ENCODE results near the gene SAMD4A.

DNA sequence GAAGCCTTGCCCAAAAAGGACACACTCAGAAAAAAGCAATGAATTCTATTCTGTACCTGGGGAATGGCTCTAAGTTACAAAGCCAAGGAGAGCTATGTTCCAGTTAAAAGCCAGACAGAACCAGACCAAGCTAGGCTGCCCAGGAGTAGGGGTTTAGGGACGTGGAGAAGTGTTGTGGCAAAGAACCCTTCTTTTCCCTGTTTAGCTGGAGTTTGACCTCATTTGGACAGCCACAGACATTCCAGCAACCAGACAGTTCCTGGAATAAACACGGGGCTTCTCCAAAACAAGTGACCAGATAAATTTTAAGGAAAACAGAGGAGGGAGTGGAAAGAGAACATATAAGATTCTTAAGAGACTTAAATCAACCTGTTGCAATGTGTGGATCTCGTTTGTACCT, 273.4 kb downstream of the SAMD4A start:
- TF ChIP-seq, protein P1, sequence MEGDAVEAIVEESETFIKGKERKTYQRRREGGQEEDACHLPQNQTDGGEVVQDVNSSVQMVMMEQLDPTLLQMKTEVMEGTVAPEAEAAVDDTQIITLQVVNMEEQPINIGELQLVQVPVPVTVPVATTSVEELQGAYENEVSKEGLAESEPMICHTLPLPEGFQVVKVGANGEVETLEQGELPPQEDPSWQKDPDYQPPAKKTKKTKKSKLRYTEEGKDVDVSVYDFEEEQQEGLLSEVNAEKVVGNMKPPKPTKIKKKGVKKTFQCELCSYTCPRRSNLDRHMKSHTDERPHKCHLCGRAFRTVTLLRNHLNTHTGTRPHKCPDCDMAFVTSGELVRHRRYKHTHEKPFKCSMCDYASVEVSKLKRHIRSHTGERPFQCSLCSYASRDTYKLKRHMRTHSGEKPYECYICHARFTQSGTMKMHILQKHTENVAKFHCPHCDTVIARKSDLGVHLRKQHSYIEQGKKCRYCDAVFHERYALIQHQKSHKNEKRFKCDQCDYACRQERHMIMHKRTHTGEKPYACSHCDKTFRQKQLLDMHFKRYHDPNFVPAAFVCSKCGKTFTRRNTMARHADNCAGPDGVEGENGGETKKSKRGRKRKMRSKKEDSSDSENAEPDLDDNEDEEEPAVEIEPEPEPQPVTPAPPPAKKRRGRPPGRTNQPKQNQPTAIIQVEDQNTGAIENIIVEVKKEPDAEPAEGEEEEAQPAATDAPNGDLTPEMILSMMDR (IDR thresholded peaks at IDR 0.05; ENCODE audit: insufficient read depth, low read length, poor library complexity, severe bottlenecking), result no peak
- no peak for TF ChIP-seq EZH2phosphoT487 (conservative IDR thresholded peaks at IDR 0.05; ENCODE audit: low read length)

Measured in SU-DHL-6 (cell line).